Measurements from ENCODE around the gene POLR2E. TPM values are rescaled to one million over a fixed set of nuclear protein-coding genes. Genes with fewer than 3 reads are reported as not detected.

Gene POLR2E
- total and polyA plus RNA-seq, 9 of the 15 experiments (the other 6 are each of a cell fraction or from before 2014, with no cell fraction given), result 3.4 to 413 (median 244) TPM

DNA sequence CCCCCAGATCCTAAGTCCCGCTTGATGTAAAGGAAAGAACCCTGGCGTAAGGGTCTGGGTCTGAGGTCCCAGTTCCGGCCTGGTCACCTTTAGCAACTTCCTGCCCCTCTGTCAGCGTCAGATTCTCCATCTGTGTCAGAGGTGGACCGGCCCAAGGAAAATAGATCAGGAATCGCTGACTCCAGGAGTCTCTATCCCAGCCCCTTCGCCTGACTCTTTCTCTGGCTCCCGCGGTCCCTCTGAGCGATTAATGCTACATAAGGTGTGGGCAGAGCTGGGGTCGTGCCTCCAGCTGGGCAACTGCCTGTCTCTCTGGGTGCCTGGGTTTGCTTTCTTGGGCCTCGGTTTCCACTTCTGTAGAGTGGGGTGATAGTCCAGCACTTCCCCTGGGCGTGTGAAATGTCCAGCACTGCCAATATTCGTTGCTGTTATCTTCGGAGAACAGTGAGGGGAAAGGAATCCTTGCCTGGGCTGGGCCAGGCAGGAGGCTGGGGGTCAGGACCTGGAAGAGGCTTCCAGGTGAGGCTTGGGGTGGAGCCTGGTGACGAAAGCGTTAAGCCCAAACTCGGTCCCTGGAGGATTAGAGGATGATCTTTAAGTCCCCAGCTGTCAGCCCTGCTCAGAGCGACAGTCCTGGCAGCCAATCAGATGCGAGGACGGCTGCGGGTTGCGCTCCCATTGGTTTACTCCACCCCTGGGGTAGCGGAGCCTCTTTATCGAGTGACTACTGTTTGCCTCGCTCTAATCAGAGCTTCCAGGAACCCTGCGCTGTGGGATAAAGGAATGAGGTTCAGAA lies 54.5 kb downstream of the POLR2E start (continued):
- TF ChIP-seq, protein P1, sequence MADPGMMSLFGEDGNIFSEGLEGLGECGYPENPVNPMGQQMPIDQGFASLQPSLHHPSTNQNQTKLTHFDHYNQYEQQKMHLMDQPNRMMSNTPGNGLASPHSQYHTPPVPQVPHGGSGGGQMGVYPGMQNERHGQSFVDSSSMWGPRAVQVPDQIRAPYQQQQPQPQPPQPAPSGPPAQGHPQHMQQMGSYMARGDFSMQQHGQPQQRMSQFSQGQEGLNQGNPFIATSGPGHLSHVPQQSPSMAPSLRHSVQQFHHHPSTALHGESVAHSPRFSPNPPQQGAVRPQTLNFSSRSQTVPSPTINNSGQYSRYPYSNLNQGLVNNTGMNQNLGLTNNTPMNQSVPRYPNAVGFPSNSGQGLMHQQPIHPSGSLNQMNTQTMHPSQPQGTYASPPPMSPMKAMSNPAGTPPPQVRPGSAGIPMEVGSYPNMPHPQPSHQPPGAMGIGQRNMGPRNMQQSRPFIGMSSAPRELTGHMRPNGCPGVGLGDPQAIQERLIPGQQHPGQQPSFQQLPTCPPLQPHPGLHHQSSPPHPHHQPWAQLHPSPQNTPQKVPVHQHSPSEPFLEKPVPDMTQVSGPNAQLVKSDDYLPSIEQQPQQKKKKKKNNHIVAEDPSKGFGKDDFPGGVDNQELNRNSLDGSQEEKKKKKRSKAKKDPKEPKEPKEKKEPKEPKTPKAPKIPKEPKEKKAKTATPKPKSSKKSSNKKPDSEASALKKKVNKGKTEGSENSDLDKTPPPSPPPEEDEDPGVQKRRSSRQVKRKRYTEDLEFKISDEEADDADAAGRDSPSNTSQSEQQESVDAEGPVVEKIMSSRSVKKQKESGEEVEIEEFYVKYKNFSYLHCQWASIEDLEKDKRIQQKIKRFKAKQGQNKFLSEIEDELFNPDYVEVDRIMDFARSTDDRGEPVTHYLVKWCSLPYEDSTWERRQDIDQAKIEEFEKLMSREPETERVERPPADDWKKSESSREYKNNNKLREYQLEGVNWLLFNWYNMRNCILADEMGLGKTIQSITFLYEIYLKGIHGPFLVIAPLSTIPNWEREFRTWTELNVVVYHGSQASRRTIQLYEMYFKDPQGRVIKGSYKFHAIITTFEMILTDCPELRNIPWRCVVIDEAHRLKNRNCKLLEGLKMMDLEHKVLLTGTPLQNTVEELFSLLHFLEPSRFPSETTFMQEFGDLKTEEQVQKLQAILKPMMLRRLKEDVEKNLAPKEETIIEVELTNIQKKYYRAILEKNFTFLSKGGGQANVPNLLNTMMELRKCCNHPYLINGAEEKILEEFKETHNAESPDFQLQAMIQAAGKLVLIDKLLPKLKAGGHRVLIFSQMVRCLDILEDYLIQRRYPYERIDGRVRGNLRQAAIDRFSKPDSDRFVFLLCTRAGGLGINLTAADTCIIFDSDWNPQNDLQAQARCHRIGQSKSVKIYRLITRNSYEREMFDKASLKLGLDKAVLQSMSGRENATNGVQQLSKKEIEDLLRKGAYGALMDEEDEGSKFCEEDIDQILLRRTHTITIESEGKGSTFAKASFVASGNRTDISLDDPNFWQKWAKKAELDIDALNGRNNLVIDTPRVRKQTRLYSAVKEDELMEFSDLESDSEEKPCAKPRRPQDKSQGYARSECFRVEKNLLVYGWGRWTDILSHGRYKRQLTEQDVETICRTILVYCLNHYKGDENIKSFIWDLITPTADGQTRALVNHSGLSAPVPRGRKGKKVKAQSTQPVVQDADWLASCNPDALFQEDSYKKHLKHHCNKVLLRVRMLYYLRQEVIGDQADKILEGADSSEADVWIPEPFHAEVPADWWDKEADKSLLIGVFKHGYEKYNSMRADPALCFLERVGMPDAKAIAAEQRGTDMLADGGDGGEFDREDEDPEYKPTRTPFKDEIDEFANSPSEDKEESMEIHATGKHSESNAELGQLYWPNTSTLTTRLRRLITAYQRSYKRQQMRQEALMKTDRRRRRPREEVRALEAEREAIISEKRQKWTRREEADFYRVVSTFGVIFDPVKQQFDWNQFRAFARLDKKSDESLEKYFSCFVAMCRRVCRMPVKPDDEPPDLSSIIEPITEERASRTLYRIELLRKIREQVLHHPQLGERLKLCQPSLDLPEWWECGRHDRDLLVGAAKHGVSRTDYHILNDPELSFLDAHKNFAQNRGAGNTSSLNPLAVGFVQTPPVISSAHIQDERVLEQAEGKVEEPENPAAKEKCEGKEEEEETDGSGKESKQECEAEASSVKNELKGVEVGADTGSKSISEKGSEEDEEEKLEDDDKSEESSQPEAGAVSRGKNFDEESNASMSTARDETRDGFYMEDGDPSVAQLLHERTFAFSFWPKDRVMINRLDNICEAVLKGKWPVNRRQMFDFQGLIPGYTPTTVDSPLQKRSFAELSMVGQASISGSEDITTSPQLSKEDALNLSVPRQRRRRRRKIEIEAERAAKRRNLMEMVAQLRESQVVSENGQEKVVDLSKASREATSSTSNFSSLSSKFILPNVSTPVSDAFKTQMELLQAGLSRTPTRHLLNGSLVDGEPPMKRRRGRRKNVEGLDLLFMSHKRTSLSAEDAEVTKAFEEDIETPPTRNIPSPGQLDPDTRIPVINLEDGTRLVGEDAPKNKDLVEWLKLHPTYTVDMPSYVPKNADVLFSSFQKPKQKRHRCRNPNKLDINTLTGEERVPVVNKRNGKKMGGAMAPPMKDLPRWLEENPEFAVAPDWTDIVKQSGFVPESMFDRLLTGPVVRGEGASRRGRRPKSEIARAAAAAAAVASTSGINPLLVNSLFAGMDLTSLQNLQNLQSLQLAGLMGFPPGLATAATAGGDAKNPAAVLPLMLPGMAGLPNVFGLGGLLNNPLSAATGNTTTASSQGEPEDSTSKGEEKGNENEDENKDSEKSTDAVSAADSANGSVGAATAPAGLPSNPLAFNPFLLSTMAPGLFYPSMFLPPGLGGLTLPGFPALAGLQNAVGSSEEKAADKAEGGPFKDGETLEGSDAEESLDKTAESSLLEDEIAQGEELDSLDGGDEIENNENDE (IDR thresholded peaks at IDR 0.05; ENCODE audit: low read depth, low read length), result no peak
- TF ChIP-seq NRF1 (conservative IDR thresholded peaks at IDR 0.05 in 1 of 2, IDR thresholded peaks at IDR 0.05 in 1 of 2) (peak in 1 of 2 experiments; percentile 54; a peak in 2 of 4 replicates), SREBF1 (IDR thresholded peaks at IDR 0.05; ENCODE audit: borderline replicate concordance, low read depth, low read length) (no peak), KAT2B (IDR thresholded peaks at IDR 0.05; ENCODE audit: low read depth, low read length) (no peak), ARID1B (IDR thresholded peaks at IDR 0.05) (peak; percentile 80)
- TF ChIP-seq, protein P2, sequence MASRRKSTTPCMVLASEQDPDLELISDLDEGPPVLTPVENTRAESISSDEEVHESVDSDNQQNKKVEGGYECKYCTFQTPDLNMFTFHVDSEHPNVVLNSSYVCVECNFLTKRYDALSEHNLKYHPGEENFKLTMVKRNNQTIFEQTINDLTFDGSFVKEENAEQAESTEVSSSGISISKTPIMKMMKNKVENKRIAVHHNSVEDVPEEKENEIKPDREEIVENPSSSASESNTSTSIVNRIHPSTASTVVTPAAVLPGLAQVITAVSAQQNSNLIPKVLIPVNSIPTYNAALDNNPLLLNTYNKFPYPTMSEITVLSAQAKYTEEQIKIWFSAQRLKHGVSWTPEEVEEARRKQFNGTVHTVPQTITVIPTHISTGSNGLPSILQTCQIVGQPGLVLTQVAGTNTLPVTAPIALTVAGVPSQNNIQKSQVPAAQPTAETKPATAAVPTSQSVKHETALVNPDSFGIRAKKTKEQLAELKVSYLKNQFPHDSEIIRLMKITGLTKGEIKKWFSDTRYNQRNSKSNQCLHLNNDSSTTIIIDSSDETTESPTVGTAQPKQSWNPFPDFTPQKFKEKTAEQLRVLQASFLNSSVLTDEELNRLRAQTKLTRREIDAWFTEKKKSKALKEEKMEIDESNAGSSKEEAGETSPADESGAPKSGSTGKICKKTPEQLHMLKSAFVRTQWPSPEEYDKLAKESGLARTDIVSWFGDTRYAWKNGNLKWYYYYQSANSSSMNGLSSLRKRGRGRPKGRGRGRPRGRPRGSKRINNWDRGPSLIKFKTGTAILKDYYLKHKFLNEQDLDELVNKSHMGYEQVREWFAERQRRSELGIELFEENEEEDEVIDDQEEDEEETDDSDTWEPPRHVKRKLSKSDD (conservative IDR thresholded peaks at IDR 0.05; ENCODE audit: low read length), result no peak

Measured in K562 (cell line).